Ishikawa (cell line): ENCODE data around the gene DRICH1.

ENCODE experiments used
- TAF1 ChIP-seq: IDR thresholded peaks from 2 replicates; pipeline ENCODE4 v1.6.1; 2012; ENCODE audit warnings: low read depth, mild to moderate bottlenecking
- TEAD4 ChIP-seq: IDR thresholded peaks from 2 replicates; pipeline ENCODE4 v1.6.1; 2012

DNA sequence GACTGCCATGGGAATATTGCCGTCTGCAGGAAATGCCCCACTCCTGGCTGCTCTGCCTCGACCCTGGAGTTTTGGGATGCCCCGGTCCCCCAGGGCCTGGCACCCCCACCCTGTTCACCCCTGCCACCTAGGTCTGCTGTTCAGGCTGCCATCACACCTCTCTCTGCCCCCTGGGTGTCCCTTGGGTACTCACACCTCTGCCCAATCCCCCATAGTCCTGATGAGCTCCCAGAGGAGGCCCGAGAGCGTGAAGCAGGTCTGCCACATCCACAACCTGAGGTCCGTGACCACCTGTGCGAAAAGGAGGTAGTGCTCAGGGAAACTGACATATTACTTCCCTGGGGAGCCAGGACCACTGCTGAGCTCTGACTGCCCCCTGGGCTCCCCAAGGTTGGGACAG lies 20.2 kb upstream of the DRICH1 start:
- TF ChIP-seq TEAD4 (no peak), TAF1 (no peak)
